HepG2 (cell line): ENCODE measurements around the gene CAB39. TPM values are rescaled to one million over a fixed set of nuclear protein-coding genes. Genes with fewer than 3 reads are reported as not detected.

Experiments used
- ATF1 ChIP-seq: IDR thresholded peaks from 2 replicates; pipeline ENCODE4 v1.6.1; 2016; ENCODE audit warnings: mild to moderate bottlenecking, control low read depth
- CREM ChIP-seq, 2 experiments: sonication (generic) in 1 of 2; formaldehyde crosslinking in 1 of 2; IDR thresholded peaks; 2 replicates each; pipeline versions ENCODE4 v1.4.0 to v1.6.1; 2016 to 2020; ENCODE audit warnings: antibody characterized with exemption in 1 of 2, mild to moderate bottlenecking in 1 of 2, missing genetic modification reagents in 1 of 2
- FOXA3 ChIP-seq: IDR thresholded peaks from 2 replicates; pipeline ENCODE4 v1.6.1; 2016; ENCODE audit warnings: missing genetic modification reagents, missing compliant biosample characterization
- GTF2F1 ChIP-seq: fragments of 150-350 bp; IDR thresholded peaks from 2 replicates; pipeline ENCODE4 v1.6.1; 2014; ENCODE audit warnings: low read length
- HES4 ChIP-seq: sonication (generic); formaldehyde crosslinking; IDR thresholded peaks from 2 replicates; pipeline ENCODE4 v1.9.0; 2021; ENCODE audit warnings: mild to moderate bottlenecking, missing genetic modification reagents, borderline replicate concordance
- MAZ ChIP-seq, 2 experiments: sonication (generic) in 1 of 2; formaldehyde crosslinking in 1 of 2; IDR thresholded peaks; 2 replicates each; pipeline versions ENCODE4 v1.5.0 to v1.6.1; 2012 to 2020; ENCODE audit warnings: low read depth in 2 of 2, mild to moderate bottlenecking in 2 of 2, borderline replicate concordance in 1 of 2, improper control_type of control experiment in 1 of 2, low read length in 1 of 2, missing genetic modification reagents in 1 of 2, moderate library complexity in 1 of 2
- PHF21A ChIP-seq: sonication (generic); formaldehyde crosslinking; IDR thresholded peaks from 2 replicates; pipeline ENCODE4 v1.5.0; 2020; ENCODE audit warnings: mild to moderate bottlenecking, missing genetic modification reagents
- PTBP1 ChIP-seq: fragments of 200-400 bp; formaldehyde crosslinking; IDR thresholded peaks from 2 replicates; pipeline ENCODE4 v1.6.1; 2018; ENCODE audit warnings: low read length, low read depth; ENCODE audit not compliant: poor library complexity, severe bottlenecking
- RCOR2 ChIP-seq: IDR thresholded peaks from 2 replicates; pipeline ENCODE4 v1.6.1; 2016; ENCODE audit warnings: missing biosample characterization, missing genetic modification reagents
- RERE ChIP-seq: IDR thresholded peaks from 2 replicates; pipeline ENCODE4 v1.6.1; 2016; ENCODE audit warnings: low read depth, missing genetic modification reagents, missing compliant biosample characterization
- TCF7L2 ChIP-seq: IDR thresholded peaks from 2 replicates; pipeline ENCODE4 v1.6.1; 2011; ENCODE audit warnings: mild to moderate bottlenecking, low read depth, low read length, moderate library complexity
- TEAD3 ChIP-seq: optimal IDR thresholded peaks from 2 replicates; pipeline ENCODE3; 2016; ENCODE audit warnings: borderline replicate concordance
- UBTF ChIP-seq: sonication (generic); formaldehyde crosslinking; IDR thresholded peaks from 2 replicates; pipeline ENCODE4 v1.4.0; 2020; ENCODE audit warnings: mild to moderate bottlenecking, missing genetic modification reagents
- ZFP36L1 ChIP-seq: sonication (generic); formaldehyde crosslinking; IDR thresholded peaks from 2 replicates; pipeline ENCODE4 v1.8.0; 2022; ENCODE audit warnings: mild to moderate bottlenecking, missing genetic modification reagents, moderate library complexity
- ZMYM2 ChIP-seq: sonication (generic); formaldehyde crosslinking; IDR thresholded peaks from 2 replicates; pipeline ENCODE4 v1.8.0; 2022; ENCODE audit warnings: mild to moderate bottlenecking, missing genetic modification reagents
- ZNF574 ChIP-seq: sonication (generic); formaldehyde crosslinking; IDR thresholded peaks from 2 replicates; pipeline ENCODE4 v1.4.0; 2020; ENCODE audit warnings: missing genetic modification reagents
- ZNF784 ChIP-seq: sonication (generic); formaldehyde crosslinking; IDR thresholded peaks from 2 replicates; pipeline ENCODE4 v1.5.1; 2020; ENCODE audit warnings: missing genetic modification reagents, mild to moderate bottlenecking, borderline replicate concordance
- ZSCAN9 ChIP-seq: IDR thresholded peaks from 2 replicates; pipeline ENCODE4 v1.6.1; 2016; ENCODE audit warnings: borderline replicate concordance
- polyA plus RNA-seq, 8 experiments: library from polyadenylated mRNA; depleted of rRNA in 3 of 8; stranded (reverse) in 7 of 8; unstranded in 1 of 8; fragments of >200 nt; fragmentation: Illumina TruSeq in 4 of 8; extraction: Trizol in 4 of 8; gene quantifications; 2 replicates each; pipeline versions ENCODE4 v1.2.1 to v1.2.3, GENCODE V29; 2011 to 2016; ENCODE audit warnings: low read depth in 4 of 8, missing spikeins in 1 of 8, mixed read lengths in 1 of 8; ENCODE audit not compliant: insufficient read depth in 1 of 8
- total RNA-seq, 5 experiments: library from RNA; depleted of rRNA; stranded (reverse); fragments of >200 nt; fragmentation: Illumina TruSeq; extraction: Trizol; gene quantifications; 2 replicates each; pipeline ENCODE4 v1.2.3, GENCODE V29; 2016; ENCODE audit warnings: low read depth in 1 of 5

The CAB39 gene
- total and polyA plus RNA-seq, 2 of the 13 experiments (the other 11 are each of a cell fraction or from before 2014, with no cell fraction given), result 19.3 to 45.3 TPM

- TF ChIP-seq UBTF (CRISPR knock-in tag) (0 out of 2 replicates have a peak, but pooled peaks have one; percentile 10), RERE (peak; percentile 42), RCOR2 (CRISPR knock-in tag) (peak; percentile 73), MAZ (IDR thresholded peaks at IDR 0.05; ENCODE audit: borderline replicate concordance, low read depth, low read length) (0 out of 2 replicates have a peak, but pooled peaks have one; percentile 48), MAZ (CRISPR knock-in tag; IDR thresholded peaks at IDR 0.05; ENCODE audit: low read depth) (no peak), GTF2F1 (no peak), ZNF784 (CRISPR knock-in tag) (no peak), ZMYM2 (peak; percentile 51; the same call in 1 of the 2 replicates), TEAD3 (peak; percentile 68), FOXA3 (peak; percentile 41; the same call in 1 of the 2 replicates), ZFP36L1 (CRISPR knock-in tag) (peak; percentile 76; the same call in 1 of the 2 replicates), PHF21A (CRISPR knock-in tag) (no peak), HES4 (CRISPR knock-in tag) (no peak), ZSCAN9 (CRISPR knock-in tag) (peak; percentile 37; the same call in 1 of the 2 replicates), TCF7L2 (peak; percentile 31; the same call in 1 of the 2 replicates), PTBP1 (no peak), ATF1 (peak; percentile 37; the same call in 1 of the 2 replicates), CREM (IDR thresholded peaks at IDR 0.05) (peak; percentile 57; the same call in 1 of the 2 replicates), CREM (CRISPR knock-in tag; IDR thresholded peaks at IDR 0.05) (no peak), ZNF574 (CRISPR knock-in tag) (peak; percentile 53; the same call in 1 of the 2 replicates)
Observed at GRCh38 chr2:230706053-230706521, 6.6 kb upstream of the CAB39 start (continued).
